RCC 7860 (cell line): ENCODE results near the gene HOXC5.

Experiments
- DNase-seq: peaks from one replicate; pipeline ENCODE4 v3.0.0-alpha.2; 2015; ENCODE audit warnings: low spot score
- FAIRE-seq: peaks from 2 replicates; lab custom pipeline; 2012; peaks lifted over from hg19 to GRCh38; lab: Jason Lieb, UNC

The HOXC5 gene

GRCh38 chr12:54045401-54045800 lies 12.6 kb downstream of the HOXC5 start:
- FAIRE-seq = no peak
- no peak for DNase-seq

GRCh38 chr12:54045868-54046521 lies 13.1 kb downstream of the HOXC5 start:
- DNase-seq (no peak), FAIRE-seq (no peak)

DNA sequence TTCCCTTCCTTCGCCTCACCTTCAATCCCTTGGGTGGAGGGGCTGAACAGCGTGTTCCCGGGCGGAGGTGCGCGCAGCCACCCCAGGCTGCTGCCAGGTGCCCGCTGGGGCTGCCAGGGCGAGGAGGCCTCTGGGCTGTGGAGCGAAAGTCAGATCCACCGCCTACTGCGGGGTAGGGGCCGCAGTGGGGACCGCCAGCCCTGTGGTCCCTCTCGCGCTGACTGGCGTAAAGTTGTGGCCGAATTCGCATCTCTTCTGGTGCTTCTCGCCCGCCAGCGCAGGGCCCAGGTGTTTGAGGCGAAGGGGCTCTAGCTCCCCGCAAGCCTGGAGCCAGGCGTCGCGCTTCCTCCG lies 13.9 kb downstream of the HOXC5 start:
- no peak for FAIRE-seq
- DNase-seq = no peak

- DNase-seq = no peak
- no peak for FAIRE-seq
Measured at GRCh38 chr12:54047160-54047963, 14.5 kb downstream of the HOXC5 start.

DNA sequence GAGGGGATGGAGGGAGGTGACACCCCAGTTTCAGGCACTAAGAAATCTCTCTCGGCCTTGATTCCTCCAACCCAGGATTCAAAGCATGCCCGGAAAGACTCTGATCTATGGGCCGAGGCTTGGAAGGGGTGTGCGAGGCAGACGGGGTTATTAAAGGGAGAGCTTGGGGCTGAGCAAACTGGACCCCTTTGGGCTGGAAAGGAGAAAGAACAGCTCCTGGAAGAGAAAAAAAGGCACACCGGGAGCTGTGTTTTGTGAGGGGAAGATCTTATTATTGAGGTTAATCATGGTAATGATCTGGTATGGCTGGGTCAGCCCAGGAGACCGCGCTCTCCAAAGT lies 15.1 kb downstream of the HOXC5 start:
- FAIRE-seq (no peak), DNase-seq (no peak)

DNA sequence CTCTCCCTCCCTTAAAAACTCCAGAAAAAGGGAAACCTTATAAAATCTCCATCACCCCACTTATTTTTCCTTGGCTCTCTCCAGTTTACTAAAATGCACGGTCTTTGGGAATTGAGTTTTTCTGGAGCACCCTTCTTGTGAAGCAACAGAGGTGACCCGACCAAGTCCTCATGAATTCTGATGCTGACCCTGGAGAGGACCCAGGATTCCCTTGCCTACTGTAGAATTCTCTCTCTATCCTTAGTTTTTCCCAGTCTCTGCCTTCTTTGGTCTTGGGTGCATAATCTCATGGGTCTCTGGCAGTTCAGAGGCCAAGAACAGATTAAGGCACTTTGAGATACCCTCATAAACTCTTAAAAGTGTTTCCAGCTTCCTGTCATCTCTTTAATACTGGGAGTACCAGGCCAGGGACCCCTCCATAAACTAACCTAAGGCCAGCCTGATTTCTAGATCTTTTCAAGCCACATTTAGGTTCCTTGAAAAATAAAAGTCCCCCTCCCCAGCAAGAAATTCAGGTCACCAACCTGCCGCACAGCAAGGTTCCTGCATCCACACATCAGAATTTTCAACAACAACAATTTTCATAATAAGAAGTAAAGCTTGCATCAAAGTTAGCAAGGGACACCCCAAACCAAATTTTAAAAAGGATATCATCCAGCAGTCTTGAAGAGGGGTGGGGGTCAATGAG lies 15.7 kb downstream of the HOXC5 start:
- DNase-seq = no peak
- FAIRE-seq = no peak

GRCh38 chr12:54049108-54049507 lies 16.3 kb downstream of the HOXC5 start:
- FAIRE-seq (no peak), DNase-seq (no peak)

DNA sequence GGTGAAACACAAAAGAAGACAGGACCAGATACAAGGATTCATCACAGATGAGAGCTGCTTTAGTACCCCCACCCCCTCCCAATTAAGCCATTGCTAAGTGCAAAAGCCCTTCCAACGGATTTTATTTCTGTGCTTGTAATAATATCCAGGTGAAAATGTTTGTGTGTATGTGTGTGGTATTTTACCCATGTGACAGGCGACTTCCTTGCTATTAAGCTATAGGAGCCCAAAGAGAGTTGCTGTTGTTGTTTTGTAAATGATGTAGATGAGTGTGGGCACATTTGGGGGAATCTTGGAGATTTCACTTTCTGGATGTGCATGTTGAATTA lies 17.6 kb downstream of the HOXC5 start:
- DNase-seq (no peak), FAIRE-seq (no peak)

- no peak for FAIRE-seq
- DNase-seq = no peak
Measured at GRCh38 chr12:54051026-54051842, 18.4 kb downstream of the HOXC5 start.

DNA sequence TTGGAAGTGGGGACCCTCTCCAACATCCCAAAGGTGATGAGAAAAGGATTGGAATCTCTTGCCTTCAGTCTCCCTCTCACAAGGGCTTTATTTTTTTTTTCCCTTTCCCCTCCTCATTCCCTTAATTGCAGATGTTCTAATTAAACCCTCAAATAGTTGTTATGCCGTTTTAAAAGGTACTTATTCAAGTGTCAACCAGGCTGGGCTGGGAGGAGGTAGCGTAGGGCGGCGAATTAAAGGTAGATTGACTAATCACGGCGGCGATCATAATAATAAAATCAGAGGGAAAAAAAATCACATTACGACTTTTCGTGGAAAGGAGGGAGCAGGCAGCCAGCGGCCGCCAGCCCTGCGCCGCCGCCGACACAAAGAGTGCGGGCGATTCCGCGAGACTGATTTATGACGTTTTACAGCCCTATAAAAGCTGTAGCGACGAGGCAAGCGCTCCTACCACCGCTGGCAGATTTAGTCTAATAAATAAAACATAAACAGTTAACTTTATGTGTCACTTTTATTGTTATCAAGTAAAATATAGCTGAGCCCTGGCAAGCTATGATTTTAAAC lies 19.1 kb downstream of the HOXC5 start:
- DNase-seq (no peak), FAIRE-seq (no peak)

DNA sequence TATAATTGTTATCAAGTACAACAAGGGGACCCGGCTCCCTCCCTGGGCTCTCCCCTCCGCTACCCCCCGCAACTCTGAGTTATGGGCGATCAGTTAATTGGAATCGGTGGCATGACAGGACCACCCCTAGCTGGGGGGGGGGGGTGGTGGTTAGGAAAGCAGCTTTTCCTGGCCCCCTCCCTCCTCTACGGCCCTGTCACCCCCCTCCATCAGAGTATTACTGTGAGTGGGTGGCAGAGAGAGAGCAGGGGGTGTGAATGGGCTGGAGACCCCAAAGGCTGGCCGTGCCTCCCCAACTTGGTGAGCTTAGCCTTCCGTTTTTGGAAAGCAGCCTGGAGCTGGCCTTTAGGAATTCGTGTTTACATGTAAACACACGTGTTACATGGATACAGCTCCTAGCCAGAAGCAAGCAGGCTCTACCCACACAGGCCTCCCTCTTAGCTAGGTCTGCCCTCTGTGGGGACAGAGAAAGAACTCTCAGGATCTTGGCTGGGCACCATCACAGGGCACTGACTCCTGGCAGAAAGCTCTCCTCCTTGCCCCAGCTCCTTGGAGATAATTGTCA lies 19.7 kb downstream of the HOXC5 start:
- DNase-seq (no peak), FAIRE-seq (no peak)

DNA sequence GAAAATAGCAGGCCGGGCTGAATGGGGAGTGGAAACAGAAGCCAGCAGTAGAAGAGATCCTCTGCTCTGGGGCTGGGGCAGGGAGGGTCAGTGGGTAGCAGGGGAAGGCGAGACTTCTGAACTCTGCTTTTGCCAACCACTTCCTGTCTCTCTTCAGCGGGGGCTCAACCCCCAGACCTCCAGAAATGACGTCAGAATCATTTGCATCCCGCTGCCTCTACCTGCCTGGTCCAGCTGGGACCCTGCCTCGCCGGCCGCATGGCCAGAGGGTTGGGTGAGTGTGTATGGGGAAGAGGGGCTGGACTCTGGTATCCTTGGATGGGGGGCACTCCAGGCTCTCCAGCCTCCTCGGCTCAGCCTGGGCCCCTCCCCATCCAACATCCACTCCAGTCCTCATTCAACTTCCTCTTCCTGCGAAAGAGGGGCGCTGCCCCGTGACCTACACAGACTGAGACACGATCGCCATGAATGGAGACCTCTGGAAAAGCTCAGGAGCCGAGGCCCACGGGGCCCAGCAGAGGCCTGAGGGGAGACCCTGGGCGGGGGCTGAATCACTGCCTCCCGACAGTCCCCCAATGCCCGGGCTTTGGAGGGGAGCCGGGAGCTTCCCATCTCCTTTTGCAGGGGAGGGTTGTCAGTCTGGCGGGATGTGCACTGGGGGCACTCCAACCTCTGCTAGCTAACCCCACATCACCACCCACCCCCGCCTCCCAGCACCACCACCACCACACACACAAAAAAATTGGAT lies 20.3 kb downstream of the HOXC5 start:
- DNase-seq = no peak
- no peak for FAIRE-seq

GRCh38 chr12:54053751-54054741 lies 21.2 kb downstream of the HOXC5 start, which contains the start of gene HOXC4:
HOXC4 (plus strand) TSS chr12:54053835; CDS start chr12:54053923, 88 bp downstream.
- no peak for FAIRE-seq
- DNase-seq = no peak

DNA sequence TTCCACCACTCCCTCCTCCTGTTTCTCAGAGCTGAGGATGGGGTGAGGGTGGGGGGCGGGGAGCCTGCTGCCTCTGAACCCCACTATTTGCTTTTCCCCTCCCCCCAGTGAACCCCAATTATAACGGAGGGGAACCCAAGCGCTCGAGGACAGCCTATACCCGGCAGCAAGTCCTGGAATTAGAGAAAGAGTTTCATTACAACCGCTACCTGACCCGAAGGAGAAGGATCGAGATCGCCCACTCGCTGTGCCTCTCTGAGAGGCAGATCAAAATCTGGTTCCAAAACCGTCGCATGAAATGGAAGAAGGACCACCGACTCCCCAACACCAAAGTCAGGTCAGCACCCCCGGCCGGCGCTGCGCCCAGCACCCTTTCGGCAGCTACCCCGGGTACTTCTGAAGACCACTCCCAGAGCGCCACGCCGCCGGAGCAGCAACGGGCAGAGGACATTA lies 21.9 kb downstream of the HOXC5 start:
- FAIRE-seq (no peak), DNase-seq (no peak)

DNA sequence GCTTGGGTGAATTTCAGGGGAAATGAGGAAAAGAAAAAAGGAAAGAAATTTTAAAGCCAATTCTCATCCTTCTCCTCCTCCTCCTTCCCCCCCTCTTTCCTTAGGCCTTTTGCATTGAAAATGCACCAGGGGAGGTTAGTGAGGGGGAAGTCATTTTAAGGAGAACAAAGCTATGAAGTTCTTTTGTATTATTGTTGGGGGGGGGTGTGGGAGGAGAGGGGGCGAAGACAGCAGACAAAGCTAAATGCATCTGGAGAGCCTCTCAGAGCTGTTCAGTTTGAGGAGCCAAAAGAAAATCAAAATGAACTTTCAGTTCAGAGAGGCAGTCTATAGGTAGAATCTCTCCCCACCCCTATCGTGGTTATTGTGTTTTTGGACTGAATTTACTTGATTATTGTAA lies 22.7 kb downstream of the HOXC5 start:
- DNase-seq (no peak), FAIRE-seq (no peak)

DNA sequence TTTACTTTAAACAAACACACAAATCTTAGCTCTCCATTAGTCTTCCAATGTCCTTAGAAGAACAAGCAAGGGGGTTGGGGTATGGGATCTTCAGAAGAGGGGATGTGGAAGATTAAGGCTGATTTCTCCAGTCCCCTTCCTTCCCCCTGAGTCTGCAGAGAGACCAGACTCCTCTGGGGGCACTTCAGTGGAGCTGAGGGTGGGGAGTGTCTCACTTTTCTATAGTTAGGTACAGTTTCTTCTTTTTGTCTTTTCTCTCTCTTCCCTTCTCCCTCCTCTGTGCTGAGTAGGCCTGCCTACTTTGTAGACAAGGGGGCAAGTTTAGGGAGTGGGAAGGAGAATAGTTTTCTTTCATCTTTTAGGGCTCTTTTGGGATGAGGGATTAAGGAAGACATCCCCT lies 23.3 kb downstream of the HOXC5 start:
- no peak for FAIRE-seq

GRCh38 chr12:54058128-54058768 lies 25.4 kb downstream of the HOXC5 start:
- FAIRE-seq (no peak), DNase-seq (no peak)

More for the DNA sequence above, 23.3 kb downstream of the HOXC5 start:
- no peak for DNase-seq

DNA sequence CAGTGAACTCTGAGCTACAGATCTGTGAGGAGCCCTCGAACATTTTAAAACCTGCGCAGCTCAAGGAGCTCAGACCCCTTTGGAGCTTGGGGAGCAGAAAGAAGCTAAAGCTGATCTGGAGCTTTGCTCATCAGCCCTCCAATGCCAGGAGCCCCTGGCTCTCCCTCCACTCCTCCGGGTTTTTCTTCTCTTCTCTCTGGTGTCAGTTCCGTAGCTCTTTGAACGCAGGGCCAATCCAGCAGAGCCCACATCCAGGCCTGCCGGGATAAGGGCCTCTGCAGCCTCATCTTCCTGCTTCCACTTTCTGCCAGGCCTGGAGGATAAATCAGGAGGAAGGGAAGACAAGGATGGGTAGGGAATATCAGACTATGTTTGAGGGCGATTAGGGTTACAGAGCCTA lies 26.8 kb downstream of the HOXC5 start:
- FAIRE-seq (no peak), DNase-seq (no peak)
